ENCODE results near the gene CDK18. TPM values are rescaled to one million over a fixed set of nuclear protein-coding genes. Genes with fewer than 3 reads are reported as not detected.

The CDK18 gene
- polyA plus RNA-seq, 1 experiment, result 0.83 TPM

DNA sequence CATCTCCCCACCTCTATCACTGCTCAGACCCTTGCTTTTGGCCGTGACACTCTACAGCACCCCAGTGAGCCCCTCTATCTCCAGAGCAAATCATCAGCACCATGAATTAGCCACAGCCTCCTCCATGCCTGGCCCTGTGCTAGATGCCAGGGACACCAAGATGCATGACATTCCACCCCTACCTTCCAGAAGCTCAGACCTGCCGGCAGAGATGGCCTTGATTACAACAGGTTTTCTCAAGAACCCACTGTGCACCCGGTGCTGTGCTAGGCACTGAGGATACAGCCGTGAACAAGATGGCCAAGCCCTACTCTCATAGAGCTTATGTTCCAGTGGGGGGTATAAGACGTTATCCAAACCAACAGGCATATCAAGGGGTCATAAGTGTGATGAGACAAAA is 30.6 kb downstream of the CDK18 start:
- DNase-seq (ENCODE audit: low read depth), result no peak
- H3K36me3 ChIP-seq (ENCODE audit: control insufficient read depth, insufficient read depth, low read length), result no peaks in the 10 kb centered on the region
- no peaks in the 10 kb centered on the region for H3K27me3 ChIP-seq (ENCODE audit: control insufficient read depth, insufficient read depth, low read length)
- CTCF ChIA-PET, result interaction anchor here (0.8 to 28.3 kb wide), 5 partner anchors 11 to 123 kb away, joined by 3 to 819 read pairs (median 32); partner anchors contain the start of gene CDK18
- no peak overlapping the region for H3K4me3 ChIP-seq (ENCODE audit: low read depth, low read length)
- POLR2A ChIA-PET, result no interaction called here
- TF ChIP-seq, protein P1, sequence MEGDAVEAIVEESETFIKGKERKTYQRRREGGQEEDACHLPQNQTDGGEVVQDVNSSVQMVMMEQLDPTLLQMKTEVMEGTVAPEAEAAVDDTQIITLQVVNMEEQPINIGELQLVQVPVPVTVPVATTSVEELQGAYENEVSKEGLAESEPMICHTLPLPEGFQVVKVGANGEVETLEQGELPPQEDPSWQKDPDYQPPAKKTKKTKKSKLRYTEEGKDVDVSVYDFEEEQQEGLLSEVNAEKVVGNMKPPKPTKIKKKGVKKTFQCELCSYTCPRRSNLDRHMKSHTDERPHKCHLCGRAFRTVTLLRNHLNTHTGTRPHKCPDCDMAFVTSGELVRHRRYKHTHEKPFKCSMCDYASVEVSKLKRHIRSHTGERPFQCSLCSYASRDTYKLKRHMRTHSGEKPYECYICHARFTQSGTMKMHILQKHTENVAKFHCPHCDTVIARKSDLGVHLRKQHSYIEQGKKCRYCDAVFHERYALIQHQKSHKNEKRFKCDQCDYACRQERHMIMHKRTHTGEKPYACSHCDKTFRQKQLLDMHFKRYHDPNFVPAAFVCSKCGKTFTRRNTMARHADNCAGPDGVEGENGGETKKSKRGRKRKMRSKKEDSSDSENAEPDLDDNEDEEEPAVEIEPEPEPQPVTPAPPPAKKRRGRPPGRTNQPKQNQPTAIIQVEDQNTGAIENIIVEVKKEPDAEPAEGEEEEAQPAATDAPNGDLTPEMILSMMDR (IDR thresholded peaks at IDR 0.05; ENCODE audit: insufficient read depth, low read depth, low read length), result no peak

DNA sequence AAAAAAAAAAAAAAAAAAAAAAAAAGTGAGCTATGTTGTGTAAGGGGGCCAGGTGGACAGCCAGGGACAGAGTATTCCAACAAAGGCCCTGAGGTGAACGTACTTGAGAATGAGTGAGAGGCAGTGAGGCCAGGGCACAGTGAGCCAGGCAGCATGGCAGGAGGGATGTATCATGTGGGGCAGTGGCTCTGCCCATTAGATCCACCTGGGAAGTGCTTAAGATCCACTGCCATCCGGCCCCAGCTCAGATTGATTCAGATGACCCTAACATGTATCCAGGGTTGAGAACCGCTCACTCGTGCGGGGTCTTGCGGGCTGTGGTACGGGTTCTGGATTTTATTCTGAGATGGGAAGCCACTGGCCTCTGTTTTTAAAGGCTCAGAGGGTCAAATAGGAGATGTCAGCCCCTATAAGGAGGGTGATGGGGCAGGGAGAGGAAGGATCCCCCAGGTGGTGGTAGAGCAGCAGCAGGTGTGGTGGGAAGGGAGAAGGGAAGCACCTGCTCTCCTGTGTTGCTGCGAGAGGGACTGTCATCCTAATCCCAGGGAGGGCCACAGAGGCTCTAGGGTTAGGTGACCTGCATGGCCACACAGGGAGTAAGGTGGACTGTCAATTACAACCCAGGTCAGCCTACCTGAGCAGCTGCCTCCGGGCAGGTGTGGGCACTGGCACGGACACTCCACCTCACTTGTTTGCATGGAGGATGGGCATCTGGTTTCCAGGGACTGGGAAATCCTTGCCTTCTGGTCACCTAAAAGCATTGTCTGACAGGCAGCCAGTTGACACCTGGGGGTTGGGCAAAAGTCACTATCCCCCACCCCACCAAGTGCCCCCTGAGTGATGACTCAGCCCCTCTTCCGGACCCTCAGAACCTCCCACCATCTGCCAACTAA is 31.6 kb downstream of the CDK18 start:
- Histone ChIP-seq H3K27me3 (ENCODE audit: control insufficient read depth, insufficient read depth, low read length) (no peaks in the 10 kb centered on the region), H3K36me3 (ENCODE audit: control insufficient read depth, insufficient read depth, low read length) (no peaks in the 10 kb centered on the region), H3K4me3 (ENCODE audit: low read depth, low read length) (no peak overlapping the region)
- CTCF ChIA-PET, result interaction anchor here (0.8 to 28.3 kb wide), 7 partner anchors 12 to 122 kb away, joined by 3 to 819 read pairs (median 12); partner anchors contain the start of gene CDK18
- TF ChIP-seq, protein P1 (IDR thresholded peaks at IDR 0.05; ENCODE audit: insufficient read depth, low read depth, low read length), result no peak
- POLR2A ChIA-PET, result no interaction called here
- DNase-seq (ENCODE audit: low read depth), result no peak

DNA sequence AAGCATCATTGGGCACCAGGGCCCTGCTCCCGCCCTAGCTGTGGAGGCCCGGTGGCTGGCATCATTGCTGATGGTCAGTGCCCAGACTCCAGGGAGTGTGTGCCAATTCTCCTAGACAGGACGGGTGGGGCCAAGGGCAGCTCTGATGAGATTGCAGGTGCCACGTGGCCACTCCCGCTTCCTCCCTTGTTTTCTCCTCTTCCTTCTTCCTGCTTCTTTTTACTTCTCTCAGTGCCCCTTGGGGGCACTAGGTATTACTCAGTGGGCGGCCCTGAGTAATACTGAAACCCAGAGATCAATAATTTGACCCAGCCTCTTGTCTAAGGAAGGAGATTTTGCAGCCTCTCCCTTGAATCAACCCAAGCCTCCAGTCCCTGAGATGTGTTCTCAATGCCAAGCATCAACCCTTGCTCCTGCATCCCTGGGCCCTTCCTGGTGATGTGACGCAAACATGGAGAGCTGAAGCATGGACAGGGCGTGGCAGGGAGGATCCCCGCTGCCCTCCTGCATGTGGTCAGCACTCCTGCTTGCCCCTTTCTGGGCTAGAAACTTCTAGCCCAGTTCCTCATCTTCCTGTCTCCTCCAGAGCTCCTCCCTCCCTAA is 32.4 kb downstream of the CDK18 start:
- TF ChIP-seq, protein P1 (IDR thresholded peaks at IDR 0.05; ENCODE audit: insufficient read depth, low read depth, low read length), result no peak
- no peaks in the 10 kb centered on the region for H3K36me3 ChIP-seq (ENCODE audit: control insufficient read depth, insufficient read depth, low read length)
- ChIA-PET POLR2A (interaction anchor here (0.7 kb wide), 2 partner anchors 11 to 41 kb away, joined by 4 read pairs; no protein-coding TSS in a partner anchor), CTCF (interaction anchor here (0.9 to 18.0 kb wide), 6 partner anchors 8 to 183 kb away, joined by 3 to 308 read pairs (median 7); no protein-coding TSS in a partner anchor)
- H3K4me3 ChIP-seq (ENCODE audit: low read depth, low read length), result no peak overlapping the region
- DNase-seq (ENCODE audit: low read depth), result no peak
- no peaks in the 10 kb centered on the region; the same call in 1 of the 2 replicates for H3K27me3 ChIP-seq (ENCODE audit: control insufficient read depth, insufficient read depth, low read length)

DNA sequence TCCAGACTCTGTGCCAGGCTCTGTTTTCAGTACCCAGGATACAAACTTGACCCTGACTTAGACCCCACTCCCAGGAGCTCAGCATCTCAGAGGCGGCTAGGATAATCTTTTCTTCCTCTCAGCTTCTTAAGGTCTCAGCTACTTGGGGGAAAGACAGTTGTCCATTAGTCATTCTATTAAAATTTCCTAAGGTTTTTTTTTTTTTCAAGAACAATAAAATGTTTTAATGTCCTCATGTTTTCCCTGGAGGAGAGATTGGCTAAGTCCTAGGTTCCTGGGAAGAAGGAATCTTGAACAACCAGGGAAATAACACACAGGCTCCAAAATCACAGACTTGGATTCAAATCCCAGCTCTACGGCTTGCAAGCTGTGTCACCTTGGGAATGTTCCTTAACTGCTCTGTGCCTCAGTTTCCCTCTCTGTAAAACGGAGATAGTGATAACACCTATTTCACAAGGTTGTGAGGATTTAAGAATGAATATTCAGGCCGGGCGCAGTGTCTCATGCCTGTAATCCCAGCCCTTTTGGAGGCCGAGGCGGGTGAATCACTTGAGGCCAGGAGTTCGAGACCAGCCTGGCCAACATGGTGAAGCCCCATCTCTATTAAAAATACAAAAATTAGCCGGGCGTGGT is 33.0 kb downstream of the CDK18 start:
- CTCF ChIA-PET, result interaction anchor here (0.9 to 18.0 kb wide), 6 partner anchors 8 to 184 kb away, joined by 3 to 308 read pairs (median 7); no protein-coding TSS in a partner anchor
- no peaks in the 10 kb centered on the region for H3K36me3 ChIP-seq (ENCODE audit: control insufficient read depth, insufficient read depth, low read length)
- DNase-seq (ENCODE audit: low read depth), result peak; percentile 31
- H3K4me3 ChIP-seq (ENCODE audit: low read depth, low read length), result no peak overlapping the region
- POLR2A ChIA-PET, result interaction anchor here (0.7 to 1.1 kb wide), 3 partner anchors 10 to 161 kb away, joined by 3 to 4 read pairs (median 4); no protein-coding TSS in a partner anchor
- TF ChIP-seq, protein P1 (IDR thresholded peaks at IDR 0.05; ENCODE audit: insufficient read depth, low read depth, low read length), result no peak
- H3K27me3 ChIP-seq (ENCODE audit: control insufficient read depth, insufficient read depth, low read length), result no peaks in the 10 kb centered on the region; the same call in 1 of the 2 replicates

Measured in BJ (cell line).